ENCODE data around the gene SLC17A6. TPM values are rescaled to one million over a fixed set of nuclear protein-coding genes. Genes with fewer than 3 reads are reported as not detected.

Gene SLC17A6
- total and polyA plus RNA-seq, 10 donors = not detected

DNA sequence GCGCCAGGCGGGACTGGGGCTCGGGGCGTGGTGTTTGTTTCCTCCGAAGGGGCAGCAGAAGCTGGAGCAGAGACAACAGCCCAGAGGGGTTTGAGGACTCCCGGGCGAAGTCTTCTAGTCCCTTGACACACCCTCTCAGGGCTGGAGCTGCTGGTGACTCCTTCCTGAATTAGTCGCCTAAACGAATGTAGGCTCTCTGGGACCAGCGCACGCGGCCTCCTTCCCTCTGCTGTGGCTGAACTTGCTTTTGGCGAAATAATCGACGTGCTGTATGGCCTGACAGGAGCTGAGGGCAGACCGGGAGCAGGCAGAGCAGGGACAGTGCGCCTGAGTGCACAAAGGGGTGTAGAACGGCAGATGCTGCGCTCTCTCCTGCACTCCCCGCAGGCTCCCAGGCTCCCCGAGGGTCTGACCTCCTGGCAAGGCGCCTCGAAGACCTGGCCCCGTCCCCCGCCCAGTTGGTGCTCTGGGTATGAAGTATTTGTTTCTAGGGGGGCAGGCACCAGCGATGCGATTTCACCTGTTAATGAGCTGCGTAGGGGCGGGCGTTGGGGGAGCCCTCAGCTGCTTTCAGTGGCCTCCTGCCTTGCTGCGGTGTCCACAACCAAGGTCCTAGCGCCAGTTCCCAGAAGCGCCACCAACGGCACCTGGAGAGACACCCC, 5.3 kb downstream of the SLC17A6 start:
- Histone ChIP-seq H3K9me3 (no peaks in the 10 kb centered on the region), H3K4me3 (no peak overlapping the region), H3K4me1 (peaks cover 0 to 5% (median 2%) of the 10 kb centered on the region in 6 donors), H3K27ac (no peak overlapping the region), H3K36me3 (no peaks in the 10 kb centered on the region), H3K27me3 (replicated peaks in 1 of 7) (peaks cover 10 to 86% (median 61%) of the 10 kb centered on the region in 7 donors)
- no peak for DNase-seq
- TF ChIP-seq POLR2A (IDR thresholded peaks at IDR 0.05) = no peak
- intact Hi-C loops (cut with DNase I; ENCODE audit: low total_unique reads) = no loop called here
- 3 to 7% (median 5%) methylated on average over 11 to 34 of the region's 34 CpGs for WGBS, 5 donors

DNA sequence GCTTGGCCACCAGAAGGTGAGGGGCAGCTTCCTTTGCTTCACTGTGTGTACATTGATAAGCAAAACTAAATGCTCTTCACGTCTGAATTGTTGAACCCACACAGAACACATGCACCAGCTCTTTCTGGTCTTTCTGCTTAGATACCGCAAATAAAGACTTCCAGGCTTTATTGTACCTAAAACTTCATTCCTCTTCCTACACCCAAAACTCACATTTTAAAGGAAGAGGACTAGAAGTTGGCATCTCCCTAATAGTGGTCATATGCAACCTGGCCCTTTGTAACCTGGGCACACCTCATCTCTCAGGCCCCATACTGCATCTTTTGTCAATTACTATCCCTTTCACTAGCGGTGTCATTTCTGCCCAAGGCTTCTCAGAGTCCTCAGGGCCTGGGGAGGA, 5.9 kb downstream of the SLC17A6 start:
- Histone ChIP-seq H3K36me3 (no peaks in the 10 kb centered on the region), H3K27ac (no peak overlapping the region), H3K27me3 (replicated peaks in 1 of 7) (peaks cover 10 to 87% (median 60%) of the 10 kb centered on the region in 7 donors), H3K9me3 (no peaks in the 10 kb centered on the region), H3K4me3 (no peak overlapping the region), H3K4me1 (peaks cover 0 to 5% (median 2%) of the 10 kb centered on the region in 6 donors)
- TF ChIP-seq POLR2AphosphoS5 (IDR thresholded peaks at IDR 0.05) = no peak
- TF ChIP-seq POLR2A (IDR thresholded peaks at IDR 0.05) = no peak
- TF ChIP-seq, protein P1, sequence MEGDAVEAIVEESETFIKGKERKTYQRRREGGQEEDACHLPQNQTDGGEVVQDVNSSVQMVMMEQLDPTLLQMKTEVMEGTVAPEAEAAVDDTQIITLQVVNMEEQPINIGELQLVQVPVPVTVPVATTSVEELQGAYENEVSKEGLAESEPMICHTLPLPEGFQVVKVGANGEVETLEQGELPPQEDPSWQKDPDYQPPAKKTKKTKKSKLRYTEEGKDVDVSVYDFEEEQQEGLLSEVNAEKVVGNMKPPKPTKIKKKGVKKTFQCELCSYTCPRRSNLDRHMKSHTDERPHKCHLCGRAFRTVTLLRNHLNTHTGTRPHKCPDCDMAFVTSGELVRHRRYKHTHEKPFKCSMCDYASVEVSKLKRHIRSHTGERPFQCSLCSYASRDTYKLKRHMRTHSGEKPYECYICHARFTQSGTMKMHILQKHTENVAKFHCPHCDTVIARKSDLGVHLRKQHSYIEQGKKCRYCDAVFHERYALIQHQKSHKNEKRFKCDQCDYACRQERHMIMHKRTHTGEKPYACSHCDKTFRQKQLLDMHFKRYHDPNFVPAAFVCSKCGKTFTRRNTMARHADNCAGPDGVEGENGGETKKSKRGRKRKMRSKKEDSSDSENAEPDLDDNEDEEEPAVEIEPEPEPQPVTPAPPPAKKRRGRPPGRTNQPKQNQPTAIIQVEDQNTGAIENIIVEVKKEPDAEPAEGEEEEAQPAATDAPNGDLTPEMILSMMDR (IDR thresholded peaks at IDR 0.05 in 8 of 11, conservative IDR thresholded peaks at IDR 0.05 in 3 of 11) = no peak
- no peak for DNase-seq
- 10 to 21% (median 17%) methylated on average over 3 of the region's 3 CpGs for WGBS, 5 donors
- intact Hi-C loops (cut with DNase I; ENCODE audit: low total_unique reads) = no loop called here

DNA sequence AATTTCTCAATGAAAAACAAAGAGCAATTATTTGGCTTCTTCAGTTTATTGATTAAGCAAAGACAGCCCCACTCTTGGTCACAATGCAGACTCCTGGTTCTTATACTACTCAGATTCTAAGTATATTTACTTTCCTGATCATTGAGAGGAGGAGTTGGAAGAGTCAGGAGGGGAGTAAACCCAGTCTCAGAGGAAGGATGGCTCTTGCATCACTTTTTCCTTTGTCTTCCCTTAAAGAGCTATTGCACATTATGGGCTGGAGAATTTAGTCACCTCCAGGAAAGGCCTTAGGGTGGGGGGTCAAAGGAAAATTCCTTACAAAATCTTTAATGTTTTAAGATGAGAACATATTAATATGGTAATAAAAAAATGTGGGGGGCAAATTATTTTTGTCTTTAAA, 8.1 kb downstream of the SLC17A6 start:
- DNase-seq = no peak
- no peak overlapping the region for H3K4me3 ChIP-seq
- H3K36me3 ChIP-seq = no peaks in the 10 kb centered on the region
- no peak for TF ChIP-seq POLR2AphosphoS5 (IDR thresholded peaks at IDR 0.05)
- TF ChIP-seq, protein P1 (IDR thresholded peaks at IDR 0.05 in 8 of 11, conservative IDR thresholded peaks at IDR 0.05 in 3 of 11) = no peak
- TF ChIP-seq POLR2A (IDR thresholded peaks at IDR 0.05) = no peak
- H3K27me3 ChIP-seq (replicated peaks in 1 of 7) = peaks cover 6 to 74% (median 38%) of the 10 kb centered on the region in 7 donors
- H3K9me3 ChIP-seq = no peaks in the 10 kb centered on the region
- H3K27ac ChIP-seq = no peak overlapping the region
- peaks cover 0 to 5% (median 0%) of the 10 kb centered on the region in 6 donors for H3K4me1 ChIP-seq
- intact Hi-C loops (cut with DNase I; ENCODE audit: low total_unique reads) = no loop called here

DNA sequence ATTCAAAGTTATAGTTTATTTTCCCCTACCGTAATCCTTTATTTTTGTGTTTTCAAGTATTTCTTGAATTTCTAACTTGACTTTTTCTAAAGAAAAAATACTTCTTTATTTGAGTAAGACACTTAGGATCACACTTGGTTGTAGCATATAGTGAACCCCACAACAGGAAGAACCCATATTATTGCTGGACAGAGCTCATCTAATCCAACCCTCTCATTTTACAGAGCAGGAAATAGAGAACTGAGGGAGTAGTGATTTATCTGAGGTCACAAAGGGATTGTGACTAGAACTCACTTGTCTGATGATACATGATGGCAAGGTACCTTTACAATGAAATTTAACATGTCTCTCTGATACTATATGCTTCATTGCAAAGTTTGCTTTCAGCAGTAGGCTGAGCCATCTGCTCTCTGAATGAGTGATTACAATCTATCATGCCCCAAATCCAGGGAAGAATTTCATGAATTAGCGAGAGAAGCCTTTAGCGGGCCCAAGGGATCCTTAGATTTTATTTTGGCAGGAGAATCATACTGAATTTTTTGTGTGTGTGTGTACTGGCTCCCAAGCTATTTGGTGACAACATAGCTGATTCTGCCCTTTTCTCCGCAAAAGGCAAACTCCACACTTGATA, 9.8 kb downstream of the SLC17A6 start:
- intact Hi-C loops (cut with DNase I; ENCODE audit: low total_unique reads) = no loop called here
- H3K9me3 ChIP-seq = no peaks in the 10 kb centered on the region

More for the DNA sequence above, 9.8 kb downstream of the SLC17A6 start:
- Histone ChIP-seq H3K4me1 (peaks cover 0 to 4% (median 0%) of the 10 kb centered on the region in 6 donors), H3K27ac (no peak overlapping the region), H3K36me3 (no peaks in the 10 kb centered on the region), H3K27me3 (replicated peaks in 1 of 7) (peaks cover 5 to 57% (median 21%) of the 10 kb centered on the region in 7 donors), H3K4me3 (no peak overlapping the region)
- TF ChIP-seq POLR2A (IDR thresholded peaks at IDR 0.05) (no peak), POLR2AphosphoS5 (IDR thresholded peaks at IDR 0.05) (no peak)
- TF ChIP-seq, protein P1 (IDR thresholded peaks at IDR 0.05 in 8 of 11, conservative IDR thresholded peaks at IDR 0.05 in 3 of 11) = no peak
- WGBS, 5 donors = 88 to 95% (median 90%) methylated on average over 4 of the region's 4 CpGs
- no peak for DNase-seq
